ENCODE results near the gene PPP1R9B.

PPP1R9B gene

DNA sequence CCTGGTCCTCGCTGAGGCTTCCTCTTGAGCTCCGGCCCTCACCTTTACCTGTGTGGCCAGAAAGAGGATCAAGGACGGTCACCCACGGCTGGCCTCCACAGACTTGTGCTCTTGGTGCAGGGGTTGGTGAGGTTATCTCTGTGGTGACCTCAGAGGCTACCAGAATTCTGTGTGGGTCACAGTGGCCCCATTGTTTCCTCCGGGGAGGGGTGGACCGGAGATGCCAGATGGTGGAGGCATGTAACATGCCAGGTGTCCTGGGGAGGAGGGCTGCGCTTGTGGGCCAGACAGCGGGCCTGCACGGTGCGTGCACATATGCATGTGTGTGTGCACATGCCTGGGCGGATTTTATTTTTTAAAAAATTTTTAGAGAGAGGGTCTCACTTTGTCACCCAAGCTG is 21.7 kb upstream of the PPP1R9B start:
- no peak for DNase-seq (ENCODE audit: low spot score)

DNA sequence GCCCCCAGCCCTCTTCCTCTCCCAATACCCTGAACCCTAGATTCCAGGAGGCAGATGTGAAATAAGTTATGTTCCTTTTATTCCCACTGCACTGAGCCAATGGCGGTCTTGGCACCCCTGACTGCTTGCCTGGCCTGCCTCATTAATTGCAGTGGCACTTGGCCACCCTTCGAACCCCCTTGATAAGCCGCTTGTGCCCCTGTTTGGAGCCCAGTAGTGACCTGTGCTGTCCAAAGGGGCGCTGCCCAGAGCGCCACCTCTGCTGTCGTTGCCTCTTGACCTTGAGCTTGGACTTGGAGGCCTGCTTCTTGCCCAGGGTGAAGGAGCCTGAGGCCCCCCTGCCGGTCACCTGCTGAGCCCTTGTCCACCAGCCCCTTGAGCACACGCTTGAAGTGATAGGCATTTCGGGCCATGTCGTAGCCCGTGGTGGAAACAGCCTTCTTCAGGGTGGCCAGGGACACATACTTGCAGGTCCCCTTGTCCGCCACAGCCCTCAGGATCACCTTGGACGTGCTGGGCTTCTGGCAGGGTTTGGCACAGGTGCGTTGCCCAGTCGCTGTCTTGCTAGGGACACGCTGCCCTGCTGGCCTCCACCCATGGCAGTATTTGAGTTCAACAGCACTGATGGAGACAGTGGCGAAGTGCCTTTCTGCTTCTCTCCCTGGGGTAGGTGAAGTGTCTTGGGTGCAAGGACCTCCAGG is 21.0 kb upstream of the PPP1R9B start:
- DNase-seq (ENCODE audit: low spot score): no peak

DNA sequence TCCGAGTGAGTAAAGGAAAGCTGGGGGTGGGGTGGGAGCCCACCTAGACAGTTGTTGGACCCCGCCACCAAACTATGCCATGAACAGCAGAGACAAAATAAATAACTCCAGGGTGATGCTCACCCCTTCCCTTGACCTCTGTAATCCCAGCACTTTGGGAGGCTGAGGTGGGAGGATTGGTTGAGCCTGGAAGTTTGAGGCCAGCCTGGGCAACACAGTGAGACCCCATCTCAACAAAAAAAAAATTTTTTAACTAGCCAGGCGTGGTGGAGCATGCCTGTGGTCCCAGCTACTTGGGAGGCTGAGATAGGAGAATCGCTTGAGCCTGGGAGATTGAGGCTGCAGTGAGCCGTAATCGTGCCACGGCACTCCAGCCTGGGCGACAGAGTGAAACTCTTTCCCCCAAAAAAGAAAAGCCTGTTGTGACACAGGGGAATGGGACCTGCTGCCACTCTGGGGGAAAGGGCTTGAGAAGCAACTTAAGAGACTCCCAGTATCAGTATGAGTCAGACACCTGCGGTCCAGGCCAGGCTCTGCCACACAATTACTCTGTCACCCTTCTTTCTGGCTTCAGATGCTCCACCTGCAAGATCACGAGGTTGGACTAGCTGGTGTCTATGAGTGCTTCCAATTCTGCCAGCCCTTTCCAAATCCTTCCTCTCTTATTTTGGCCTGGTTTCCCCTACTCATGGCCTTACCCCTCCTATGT is 20.3 kb upstream of the PPP1R9B start:
- no peak for DNase-seq (ENCODE audit: low spot score)

DNA sequence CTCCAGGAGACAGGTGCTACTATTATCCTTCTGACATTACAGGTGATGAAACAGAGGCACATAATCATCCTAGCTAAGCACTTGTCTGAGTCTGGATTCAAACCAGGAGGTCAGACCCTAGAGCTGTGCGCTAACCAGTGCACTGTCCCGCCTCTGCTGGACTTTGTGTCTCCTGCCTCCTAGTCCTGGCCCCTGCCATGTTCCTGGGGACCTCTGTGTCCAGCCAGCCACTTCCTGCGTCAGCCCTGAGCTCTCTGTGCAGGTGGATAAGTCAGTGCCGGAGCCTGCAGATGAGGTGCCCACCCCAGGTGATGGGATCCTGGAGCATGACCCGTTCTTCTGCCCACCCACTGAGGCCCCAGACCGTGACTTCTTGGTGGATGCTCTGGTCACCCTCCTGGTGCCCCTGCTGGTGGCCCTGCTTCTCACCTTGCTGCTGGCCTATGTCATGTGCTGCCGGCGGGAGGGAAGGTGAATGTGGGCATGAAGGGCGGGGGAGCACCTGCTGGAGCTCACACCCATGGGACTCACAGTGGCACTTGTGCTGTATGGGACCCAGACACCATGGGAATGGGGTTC is 19.5 kb upstream of the PPP1R9B start:
- no peak for DNase-seq (ENCODE audit: low spot score)

DNA sequence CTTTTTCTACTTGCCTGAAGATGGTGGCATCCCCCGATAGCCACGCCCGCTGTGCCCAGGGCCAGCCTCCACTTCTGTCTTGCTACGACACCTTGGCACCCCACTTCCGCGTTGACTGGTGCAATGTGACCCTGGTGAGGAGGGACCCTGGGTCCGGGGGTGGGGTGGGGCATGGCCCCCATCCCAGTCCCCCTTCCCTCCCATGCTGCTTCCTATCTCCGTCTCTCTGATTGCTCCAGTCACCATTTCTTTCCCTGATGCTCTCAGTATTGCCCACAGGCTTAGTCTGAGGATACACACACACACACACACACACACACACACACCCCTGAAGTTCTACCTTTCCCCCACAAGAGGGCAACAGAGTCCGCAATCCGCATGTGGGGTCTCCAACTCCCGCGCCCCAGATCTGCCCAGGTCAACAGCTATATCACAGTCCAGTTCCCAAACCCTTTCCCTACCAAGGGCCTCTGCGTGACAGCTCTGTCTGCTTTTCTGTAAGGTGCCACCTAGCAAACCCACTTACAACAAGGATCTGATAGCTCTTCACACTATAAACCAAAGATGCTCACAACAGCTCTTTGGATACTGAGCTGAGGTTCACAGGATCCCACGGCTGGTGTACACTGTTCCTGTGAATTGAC is 18.8 kb upstream of the PPP1R9B start:
- DNase-seq (ENCODE audit: low spot score): peak; percentile 94

DNA sequence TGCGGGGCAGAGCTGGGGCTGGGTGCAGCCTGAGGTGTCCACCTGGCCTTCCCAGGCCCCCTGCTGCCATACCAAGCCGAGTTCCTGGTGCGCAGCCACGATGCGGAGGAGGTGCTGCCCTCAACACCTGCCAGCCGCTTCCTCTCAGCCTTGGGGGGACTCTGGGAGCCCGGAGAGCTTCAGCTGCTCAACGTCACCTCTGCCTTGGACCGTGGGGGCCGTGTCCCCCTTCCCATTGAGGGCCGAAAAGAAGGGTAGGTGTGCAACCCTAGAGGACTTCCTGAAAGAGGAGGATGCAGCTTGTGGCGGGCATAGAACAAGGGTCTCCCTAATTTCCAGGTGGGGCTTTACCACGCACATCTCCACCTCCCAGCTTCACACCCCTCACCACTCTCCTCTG is 17.8 kb upstream of the PPP1R9B start:
- DNase-seq (ENCODE audit: low spot score): no peak

DNA sequence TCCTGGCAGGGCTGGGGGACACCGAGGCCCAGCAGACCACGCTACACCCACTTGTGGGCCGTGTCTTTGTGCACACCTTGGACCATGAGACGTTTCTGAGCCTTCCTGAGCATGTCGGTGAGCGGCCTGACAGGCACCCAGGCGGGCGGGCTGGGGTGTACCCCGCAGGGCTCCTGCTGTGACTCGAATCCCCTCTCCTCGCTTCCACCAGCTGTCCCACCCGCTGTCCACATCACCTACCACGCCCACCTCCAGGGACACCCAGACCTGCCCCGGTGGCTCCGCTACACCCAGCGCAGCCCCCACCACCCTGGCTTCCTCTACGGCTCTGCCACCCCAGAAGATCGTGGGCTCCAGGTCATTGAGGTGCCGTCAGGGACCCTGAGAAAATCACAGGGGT is 16.9 kb upstream of the PPP1R9B start:
- DNase-seq (ENCODE audit: low spot score): no peak

DNA sequence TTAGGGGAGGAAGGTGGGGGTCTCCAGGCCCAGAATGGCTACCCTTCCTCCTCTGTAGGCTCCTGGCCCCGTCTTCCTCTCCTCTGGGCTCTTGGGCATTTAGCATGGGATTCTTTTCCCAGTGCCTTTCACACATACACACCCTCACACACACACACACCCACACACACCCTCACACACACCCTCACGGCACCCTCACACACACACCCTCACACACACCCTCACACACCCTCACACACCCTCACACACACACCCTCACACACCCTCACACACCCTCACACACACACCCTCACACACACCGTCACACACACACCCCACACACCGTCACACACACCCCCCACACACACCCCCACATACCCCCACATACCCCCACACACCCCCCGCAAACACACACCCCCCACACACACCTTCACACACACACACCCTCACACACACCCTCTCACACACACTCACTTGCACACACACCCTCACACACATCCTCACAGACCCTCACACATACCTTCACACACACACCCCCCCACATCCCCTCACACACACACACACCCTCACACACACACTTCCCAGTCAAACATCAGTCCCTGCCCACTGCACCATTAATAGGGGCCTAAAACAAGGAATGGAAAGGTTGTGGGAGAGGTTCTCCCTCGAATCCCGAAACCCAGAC is 16.2 kb upstream of the PPP1R9B start:
- no peak for DNase-seq (ENCODE audit: low spot score)

DNA sequence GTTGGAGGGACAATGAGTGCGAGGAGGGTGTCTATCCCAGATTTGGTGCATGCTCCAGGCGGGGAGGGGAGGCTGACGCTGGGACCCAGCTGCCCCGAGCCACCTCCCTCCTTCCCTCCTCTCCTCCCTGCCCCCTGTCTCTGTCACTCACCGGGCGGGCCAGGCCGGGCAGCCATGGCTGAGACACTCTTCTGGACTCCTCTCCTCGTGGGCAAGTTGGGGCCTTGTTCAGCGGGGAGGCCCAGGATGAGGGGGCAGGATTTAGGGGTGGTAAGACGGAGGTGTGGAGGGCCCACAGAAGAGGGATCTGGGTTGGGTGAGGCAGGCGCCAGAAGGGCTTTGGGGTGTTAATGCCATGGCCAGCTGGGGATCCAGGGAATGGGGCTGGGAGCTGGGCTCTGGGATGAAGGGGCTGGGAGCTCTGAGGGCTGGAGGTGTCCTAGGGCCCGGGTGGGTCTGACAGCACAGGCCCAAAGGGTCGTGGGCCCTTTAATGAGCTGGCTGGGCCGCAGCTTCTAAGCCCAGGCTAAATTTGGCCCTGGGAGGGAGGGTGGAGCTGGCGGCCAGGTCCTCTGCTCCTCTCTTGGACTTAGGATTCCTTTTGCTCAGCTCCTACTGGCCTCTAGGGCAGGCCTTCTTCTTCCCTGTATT is 15.5 kb upstream of the PPP1R9B start, which contains the start of gene SGCA:
TSS of gene SGCA (plus strand) at position 139 of the 651 bp plus-strand sequence. CDS start at position 175, 36 bp downstream.
- no peak for DNase-seq (ENCODE audit: low spot score)

DNA sequence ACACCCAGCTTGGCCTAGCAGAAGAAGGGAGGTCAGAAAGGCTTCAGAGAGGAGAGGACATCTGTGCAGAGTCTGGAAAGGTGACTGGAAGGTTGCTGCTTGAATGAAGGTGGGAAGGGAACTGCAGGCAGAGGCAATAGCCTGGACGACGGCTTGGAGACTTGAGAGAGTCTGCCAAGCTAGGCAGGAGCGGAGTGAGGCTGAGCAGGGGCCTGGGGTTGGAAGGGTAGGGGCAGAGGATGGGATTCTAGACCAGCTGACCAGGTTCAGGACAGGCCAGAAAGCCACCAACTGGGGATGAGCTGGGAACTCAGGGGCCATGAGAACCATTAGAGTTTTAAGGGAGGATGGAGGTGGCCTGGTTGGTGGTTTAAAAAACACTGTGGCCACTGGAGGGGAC is 15.0 kb upstream of the PPP1R9B start:
- no peak for DNase-seq (ENCODE audit: low spot score)

DNA sequence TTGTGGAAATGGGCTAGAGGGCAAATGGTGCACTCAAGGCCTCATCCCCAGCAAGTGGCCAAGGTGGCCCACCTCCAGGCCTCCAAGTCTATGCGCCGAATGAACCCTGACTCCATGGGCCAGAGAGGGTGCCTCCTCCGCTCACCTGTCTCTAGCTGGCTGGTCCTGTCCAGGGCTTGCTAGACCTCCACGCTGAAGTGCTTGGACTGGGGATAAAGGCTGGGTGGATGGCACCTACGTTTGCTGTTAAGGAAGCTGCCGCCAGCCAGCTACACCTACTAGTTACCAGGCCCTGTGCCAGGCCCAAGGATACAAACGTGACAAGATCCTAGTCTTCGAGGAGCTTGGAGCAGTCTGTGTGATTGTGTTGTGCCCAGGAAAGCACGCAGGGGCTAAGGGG is 14.6 kb upstream of the PPP1R9B start:
- DNase-seq (ENCODE audit: low spot score): no peak

DNA sequence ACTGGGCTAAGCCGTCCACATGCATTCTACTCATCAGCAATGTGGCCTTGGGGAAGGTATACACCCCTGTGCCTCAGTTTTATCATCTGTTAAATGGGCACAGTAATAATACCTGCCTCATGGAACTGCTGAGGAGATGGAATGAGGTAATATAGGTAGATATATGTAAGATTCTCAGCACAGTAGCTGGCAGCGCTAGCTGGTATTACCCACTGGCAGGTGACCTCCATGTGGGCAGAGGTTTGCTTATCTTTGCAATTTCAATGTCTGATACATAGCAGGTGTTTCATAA is 14.2 kb upstream of the PPP1R9B start:
- DNase-seq (ENCODE audit: low spot score): no peak

DNA sequence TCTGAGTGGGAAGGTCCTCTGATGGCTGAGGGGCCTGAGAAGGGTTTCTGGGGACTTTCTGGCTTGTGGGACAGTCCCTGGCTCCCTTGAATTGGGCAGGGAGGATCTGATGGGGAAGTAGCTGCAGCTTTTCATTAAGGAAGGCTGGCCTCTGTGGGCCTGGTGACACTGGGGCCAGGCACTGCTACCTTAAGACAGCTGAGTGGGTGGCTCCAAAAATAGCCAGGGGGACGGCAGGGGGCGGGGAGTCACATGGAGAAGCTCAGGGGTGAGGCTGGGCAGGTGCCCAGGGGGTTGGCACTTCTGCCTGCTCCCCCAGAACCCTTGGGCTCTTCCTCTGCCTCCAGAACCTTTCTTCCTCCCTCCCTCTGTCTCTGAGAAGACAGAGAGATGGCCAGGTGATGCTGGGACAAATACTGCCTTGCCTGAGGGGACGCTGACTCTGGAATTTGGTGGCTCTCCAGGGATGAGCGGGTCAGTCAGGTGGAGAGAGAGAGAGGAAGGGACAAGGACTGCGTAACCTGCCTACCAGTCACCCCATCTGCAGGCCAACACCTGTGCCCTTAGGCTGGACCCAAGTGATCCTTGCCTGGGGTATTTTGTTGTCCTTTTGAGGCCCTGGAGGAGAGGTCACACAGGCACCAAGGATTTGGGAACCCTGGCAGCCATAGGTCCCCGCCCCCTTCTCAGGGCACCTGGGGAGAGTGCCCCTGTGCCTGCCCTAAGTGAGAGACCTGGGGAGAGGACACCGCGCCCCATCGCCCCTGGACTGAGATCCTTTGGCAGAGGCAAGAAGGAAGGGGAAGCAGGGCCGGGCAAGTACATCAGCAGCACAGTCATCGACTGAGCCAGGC is 13.6 kb upstream of the PPP1R9B start:
- no peak for DNase-seq (ENCODE audit: low spot score)

DNA sequence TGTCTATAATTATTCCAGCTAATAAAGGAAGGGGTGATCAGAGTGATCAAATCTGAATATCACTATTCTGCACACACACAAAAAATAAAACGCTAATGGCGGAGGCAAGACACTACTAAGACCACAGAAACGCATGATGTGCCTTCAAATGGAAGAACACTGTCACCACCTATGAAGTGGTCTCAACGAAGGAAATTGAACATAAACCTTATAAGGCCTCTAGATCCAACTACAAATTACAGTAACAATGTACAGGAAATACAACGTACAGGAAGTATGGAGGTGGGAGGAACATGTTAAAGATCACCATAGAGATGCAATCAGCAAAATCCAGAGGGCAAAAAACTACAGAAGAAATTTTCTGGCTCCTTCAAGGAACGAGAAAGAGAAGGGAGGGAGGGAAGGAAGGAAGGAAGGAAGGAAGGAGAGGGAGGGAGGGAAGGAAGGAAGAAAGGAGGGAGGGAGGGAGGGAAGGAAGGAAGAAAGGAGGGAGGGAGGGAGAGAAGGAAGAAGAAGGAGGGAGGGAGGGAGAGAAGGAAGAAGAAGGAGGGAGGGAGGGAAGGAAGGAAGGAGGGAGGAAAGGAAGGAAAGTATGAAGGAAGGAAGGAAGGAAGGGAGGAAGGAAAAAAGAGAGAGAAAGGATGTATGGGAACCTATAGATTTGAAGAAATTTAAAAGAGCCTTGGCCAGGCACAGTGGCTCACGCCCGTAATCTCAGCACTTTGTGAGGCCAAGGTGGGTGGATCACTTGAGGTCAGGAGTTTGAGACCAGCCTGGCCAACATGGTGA is 12.2 kb upstream of the PPP1R9B start:
- DNase-seq (ENCODE audit: low spot score): no peak

DNA sequence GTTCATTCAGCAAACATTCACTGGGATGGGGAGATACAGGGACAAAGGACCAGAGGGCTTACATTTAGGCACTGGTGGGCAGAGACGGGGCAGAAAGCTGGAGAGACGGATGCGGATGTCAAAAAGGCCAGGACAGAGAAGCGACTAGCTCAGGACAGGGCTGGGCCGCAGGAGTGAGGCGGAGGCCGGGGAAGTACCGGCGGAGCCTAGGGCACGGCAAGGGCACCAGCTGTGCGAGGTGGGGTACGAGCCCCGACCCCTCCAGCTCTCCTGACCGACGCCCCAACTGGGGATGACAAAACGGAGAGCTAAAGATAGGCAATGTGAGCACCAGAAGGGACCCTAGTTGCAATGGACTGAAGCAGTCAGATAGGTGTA is 11.4 kb upstream of the PPP1R9B start:
- no peak for DNase-seq (ENCODE audit: low spot score)

DNA sequence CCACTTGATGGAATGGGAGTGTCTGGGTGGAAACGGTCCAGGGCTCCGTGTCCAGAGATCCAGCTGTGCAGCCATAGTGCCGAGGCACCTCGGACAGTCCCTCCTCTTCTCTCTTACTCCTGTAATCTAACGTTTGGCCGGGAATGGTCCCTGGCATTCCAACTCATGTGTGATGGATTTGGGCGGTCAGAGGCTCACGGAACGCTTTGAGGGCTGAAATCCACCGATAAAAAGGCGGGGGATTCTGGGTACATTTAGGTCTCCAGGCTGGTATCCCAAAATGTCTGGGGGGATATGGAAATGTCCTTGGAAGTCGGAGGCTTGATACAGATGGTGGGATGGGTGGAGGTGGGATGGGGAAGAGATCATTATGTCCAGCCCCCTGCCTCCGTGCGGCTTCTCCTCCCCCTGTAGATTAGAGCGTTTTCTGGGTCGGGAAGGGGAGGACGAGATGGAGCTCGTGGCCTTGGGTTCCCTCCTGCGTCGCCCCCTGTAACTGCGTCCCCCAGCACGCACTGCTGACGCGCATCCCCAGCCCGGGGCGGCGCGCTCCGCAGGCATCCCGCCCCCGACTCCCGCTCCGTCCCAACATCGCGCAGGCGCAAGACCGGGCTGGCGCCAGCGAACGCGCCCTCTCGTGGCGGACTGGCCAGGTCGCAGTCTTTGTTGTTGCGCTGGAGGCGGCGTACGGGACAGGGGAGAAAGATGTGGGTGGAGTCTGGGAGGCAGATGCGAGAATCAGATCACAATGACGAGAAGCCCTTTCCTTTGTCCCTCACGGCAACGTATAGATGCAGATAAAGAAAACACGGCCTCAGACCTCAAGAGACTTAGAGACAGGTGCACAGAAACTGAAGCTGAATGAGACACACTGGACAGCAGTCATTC is 10.8 kb upstream of the PPP1R9B start:
- DNase-seq (ENCODE audit: low spot score): peak; percentile 99

DNA sequence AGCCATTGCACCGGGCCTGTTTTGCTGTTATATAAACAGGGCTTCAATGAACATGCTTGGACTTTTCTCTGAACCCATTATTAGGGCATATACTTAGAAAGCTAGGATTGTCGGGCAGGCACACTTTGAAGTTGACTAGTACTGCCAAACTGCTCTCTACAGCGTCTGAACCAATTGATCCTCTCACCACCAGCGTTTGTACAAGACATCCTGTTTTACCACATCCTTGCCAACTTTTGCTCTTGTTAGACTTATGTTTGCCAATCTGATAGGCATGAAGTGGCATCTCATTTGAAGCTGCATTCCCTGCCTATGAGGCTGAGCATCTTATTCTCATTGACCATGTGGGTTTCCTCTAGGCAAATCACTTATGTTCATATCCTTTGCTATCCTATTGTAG is 7.4 kb upstream of the PPP1R9B start:
- no peak for DNase-seq (ENCODE audit: low spot score)

DNA sequence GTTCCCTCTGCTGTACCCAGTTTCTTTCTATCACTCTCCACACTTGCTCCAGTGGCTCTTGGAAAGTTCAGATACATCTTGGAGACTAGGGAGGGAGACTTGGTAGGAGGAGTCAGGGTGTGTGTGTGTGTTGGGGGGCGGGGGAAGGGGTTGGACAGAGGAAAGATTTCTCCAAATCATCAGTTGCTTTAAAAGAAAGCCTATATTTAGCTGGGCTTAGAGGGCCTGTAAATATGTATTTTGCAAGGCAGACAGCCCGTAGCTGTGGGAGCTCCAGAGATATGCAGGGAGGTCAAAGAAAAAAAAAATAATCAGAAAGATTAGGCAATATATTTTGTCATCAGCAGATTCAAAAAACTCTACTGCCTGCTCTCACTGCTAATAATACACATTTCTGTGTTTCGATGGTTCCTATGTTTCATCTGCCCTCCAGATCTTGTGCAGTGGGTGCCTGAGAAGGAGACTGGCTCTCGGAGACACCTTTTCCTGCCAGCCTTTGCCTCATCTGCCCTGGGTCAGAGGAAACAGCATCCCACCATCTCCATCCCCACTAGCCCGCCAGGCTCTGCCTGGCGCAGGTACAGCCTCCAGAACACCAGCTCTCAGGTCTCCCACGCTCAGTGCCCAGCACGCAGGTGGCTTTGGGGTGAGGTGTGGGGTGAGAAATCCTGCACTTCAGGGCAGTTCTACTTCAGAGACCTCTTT is 4.8 kb upstream of the PPP1R9B start:
- DNase-seq (ENCODE audit: low spot score): no peak

DNA sequence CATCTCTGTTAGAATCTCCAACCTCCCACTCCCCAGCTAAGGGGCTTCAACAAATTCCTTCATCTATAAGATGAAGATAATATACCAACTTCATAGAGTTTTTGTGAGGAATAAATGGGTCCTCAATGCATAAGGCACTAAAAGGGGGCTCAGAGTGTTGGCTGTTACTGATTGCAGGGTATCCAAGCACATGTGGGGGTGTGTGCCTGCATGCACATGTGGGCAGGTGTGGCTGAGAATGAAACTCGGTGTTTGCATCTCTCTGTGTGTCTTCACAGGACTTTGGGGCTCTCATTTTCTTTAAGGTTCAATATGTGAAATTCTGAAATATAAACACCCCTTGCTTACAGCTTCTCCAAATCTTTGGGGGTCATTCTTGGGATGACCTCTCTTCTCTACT is 4.1 kb upstream of the PPP1R9B start:
- DNase-seq (ENCODE audit: low spot score): no peak

All from ecto neural progenitor cell (in vitro differentiated cells).